GM18502 (cell line): ENCODE measurements around the gene PDE1C.

ENCODE experiments used
- ATAC-seq: cut with Tn5 transposase; IDR thresholded peaks from one replicate; pipeline ENCODE4 v1.9.1; 2021; ENCODE audit warnings: mild to moderate bottlenecking; ENCODE audit not compliant: unreplicated experiment, poor library complexity

Gene PDE1C

DNA sequence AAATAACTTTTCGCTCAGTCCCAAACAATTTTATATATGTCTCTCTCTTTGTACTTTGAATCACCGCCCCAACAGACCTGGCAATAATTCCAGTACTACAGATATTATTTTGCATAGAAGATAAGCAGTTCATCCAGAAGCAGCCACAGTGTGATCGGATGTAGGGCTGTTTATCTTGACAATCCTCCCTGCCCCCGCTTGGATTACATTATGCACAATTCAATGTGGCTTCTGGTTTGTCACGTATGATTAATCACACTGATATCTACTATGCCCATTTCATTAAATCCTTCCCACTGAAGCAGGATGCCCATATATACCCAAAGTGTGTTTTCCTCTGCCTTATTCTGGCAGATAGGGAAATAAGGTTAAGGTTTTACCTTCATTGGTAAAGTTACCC, 115.2 kb downstream of the PDE1C start:
- ATAC-seq: no peak

DNA sequence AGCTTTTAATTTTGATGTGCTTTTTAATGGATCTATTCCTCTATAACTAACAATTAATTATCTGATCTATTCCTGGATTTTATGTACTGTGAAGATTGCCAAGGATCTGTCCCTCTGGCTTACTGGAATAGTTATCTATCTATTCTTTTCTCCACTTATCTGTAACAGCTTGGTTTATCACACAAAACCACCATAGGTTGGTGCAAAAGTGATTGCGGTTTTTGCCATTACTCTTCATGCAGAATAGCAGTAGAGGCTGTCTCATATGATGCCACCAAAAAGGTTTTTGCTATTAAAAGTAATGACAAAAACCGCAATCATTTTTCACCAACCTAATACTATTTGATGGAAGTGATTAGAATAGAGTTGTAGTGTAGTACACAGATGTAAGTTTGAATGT, 115.7 kb downstream of the PDE1C start:
- ATAC-seq: no peak

DNA sequence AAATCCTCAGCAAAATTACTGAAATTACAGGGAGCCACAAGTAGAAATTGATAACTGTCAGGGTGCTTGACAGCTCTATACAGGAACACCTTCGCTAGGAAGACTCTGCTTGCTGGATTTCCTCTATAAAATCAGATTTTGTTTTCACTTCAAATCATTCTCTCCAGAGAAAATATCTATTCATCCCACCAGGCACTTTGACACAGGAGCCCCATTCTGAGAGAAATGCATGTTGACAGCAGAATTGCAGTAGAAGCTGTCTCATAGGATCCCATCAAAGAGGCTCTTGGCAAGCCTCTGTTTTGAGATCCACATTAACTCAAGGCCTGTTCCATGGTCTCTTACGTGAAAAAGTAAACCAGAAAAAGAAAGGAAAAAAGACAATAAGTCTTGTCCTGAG, 116.8 kb downstream of the PDE1C start:
- ATAC-seq: no peak

DNA sequence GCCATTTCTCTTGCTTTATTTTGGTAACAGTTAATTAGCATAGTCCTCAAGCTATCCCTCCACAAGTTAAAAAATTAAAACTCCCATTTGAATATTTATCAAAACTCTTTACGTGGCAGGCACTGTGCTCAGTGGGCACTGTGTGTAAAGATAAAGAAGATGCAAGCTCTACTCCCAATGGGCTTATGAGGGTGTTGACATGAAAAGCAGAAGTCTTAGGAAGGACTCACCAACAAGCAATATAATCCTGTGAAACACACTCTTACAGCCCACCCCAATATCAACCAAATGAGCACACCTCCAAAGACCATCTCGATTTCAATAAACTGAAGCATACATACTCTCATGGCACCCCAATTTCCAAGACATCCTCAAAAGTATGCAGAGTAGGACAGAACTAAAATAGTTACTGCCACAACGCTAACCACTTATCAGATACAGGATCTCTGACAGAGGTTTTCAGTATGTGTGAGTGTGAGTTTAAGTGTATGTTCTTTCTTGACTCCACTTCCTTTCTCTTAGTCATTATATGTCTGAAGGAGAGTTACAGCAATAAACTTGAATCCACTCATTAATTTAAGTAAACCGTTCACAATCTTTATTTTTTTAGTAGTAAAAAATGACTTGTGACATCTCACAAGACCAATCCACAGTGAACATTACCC, 120.0 kb downstream of the PDE1C start:
- ATAC-seq: peak; percentile 85

DNA sequence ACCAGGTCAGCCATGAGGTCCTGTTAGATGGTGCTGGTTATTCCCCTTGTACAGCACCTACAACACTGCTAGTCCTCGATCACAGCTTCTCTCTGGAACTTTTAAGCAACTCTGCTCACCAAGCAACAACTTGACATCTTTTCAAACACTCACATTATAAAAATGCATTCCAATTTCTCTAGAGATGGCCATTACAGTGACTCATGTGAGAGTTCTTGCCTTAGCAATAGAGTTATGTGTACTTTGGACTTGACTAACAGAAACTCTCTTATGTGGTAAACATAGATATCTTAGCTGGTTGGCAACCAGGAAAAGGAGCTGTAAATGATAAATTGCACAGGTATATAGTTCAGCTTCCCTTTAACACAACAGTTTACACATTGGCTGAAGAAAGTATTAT, 122.2 kb downstream of the PDE1C start:
- peak; percentile 44 for ATAC-seq

DNA sequence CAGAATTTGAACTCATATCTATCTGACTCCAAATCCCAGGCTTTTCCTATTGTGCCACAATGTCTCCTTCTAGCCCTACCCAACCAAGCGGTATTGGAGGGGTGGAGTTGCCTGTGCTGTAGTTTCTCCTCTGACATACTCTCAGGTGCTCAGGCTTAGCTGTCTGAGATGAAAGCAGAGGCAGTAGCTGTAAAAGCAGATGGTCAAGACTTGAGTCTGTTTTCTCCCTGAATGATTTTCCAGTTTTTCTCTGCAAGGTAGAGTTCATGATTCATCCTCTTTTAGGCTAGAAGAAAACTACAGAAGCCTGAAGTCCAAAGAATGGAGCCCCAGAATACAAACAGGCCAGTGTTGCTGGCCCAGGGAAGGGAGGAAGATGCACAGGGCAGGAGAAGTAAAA, 130.0 kb downstream of the PDE1C start:
- ATAC-seq: no peak

DNA sequence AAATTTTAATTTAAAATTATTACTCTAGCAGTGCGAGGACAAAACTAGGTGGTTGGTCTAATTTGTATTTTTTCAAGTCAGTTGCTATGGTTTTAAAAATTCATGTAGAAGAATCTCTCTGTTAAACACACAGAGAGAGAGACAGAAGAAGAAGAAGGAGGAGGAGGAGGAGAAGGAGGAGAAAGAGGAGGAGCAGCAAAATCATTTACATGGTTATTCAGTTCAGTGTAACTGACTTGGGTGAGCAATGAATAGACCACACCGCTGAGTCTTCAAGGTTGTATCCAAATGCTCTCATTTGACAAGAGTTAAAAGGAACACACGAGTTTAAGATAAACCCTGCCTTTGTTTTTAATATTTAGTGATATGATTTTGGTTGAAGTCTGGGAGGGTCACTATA, 131.1 kb downstream of the PDE1C start:
- no peak for ATAC-seq

DNA sequence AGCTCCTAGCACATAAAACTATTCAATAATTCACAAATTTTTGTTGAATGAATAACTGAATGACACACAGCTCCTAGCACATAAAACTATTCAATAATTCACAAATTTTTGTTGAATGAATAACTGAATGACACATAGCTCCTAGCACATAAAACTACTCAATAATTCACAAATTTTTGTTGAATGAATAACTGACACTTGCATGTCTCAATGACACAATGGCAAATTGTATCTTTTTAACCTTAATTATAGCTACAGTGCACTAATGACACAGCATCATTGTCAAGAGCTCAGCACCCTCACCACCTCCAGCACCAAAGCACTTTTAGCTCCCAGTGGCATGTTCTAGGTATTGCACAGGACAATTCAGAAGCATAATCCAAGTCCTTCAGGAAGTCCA, 131.6 kb downstream of the PDE1C start:
- no peak for ATAC-seq

DNA sequence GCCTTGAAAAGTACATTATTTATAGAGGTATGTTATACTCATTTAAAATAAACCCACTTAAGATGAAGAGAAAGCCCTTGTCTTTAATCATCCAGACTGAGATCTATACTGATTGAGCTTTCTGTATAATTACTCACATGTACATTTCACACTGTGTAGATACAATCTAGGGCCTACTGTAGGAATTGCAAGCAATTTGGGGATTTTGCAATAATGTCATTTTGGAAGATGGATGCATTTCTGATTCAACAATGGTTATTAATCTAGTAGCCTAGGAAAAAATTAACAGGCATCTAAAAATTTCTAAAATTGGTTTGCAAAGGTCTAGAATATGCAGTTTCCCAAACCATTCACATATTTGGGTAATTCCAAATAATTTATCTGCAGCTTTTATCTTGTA, 132.2 kb downstream of the PDE1C start:
- ATAC-seq: no peak

DNA sequence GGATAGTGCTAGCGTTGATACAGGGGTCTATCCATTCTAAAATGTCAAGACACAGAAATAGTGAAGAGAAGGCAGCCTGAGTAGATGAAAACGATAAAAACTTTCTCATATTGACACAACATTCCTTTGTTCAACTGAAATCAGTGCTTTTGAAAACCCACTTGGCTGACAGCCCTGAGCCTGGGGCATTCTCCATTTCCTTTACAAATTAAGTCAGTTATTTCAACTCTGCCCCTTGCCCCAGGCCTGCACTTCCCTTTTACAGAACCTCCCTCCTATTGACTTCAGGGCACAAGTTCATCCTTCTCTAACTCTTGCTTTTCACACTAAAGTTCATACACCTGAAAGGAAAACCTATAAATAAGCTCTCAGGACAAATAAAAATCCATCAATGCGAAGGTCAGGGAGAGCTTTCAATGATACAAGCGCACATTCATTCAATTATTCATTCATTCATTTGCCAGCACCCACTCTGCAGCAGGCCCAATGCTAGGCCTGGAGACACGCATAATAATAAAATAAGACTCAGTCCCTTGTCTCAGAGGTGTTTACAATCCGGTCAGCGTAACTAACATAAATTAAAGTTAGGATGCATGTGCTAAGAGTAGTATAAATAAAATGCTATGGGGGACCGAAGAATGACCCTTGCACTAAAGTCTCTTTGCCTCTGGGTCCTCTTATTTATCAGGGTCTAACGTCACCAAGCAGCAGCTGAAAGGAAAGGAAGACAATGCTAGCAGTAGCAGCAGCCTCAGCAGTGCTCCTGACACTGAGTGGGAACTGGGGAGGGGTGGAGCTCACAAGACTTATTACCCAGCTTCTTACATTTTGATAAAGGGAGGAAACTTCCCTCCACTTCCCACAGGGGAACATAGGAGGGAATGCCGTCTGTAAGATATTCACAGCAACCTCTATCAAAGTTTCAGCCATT, 134.8 kb downstream of the PDE1C start:
- no peak for ATAC-seq

DNA sequence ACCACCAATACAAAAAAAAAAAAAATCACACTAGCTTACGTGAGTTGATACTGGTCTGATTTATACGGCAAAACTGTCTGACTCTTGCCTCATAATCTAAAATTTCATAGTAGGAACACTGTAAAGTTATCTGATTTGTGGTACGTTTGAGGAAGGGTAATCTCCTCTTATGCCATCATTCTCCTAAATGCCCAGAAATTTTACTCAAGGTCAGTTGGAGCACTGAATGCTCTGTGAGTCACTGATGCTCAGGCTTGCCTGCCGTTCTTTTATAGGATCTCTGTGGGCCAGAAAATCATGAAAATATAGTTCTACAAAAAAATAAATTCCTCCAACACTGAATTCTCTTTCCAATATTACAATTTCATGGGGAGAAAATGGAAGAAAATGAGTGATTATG, 135.7 kb downstream of the PDE1C start:
- ATAC-seq: no peak

DNA sequence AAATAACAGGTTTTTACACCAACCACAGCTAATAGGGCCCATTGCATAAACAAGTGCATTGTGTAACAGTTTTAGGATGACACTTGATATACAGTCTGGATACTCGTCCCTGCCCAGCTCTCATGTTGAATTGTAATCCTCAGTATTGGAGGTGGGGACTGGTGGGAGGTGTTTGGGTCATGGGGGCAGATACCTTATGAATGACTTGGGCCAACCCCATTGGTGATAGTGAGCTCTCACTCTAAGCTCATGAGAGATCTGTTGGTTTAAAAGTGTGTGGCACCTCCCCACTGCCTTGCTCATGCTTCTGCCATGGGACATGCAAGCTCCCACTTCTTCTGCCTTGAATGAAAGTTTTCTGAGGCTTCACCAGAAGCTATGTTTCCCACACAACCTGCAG, 136.7 kb downstream of the PDE1C start:
- no peak for ATAC-seq

DNA sequence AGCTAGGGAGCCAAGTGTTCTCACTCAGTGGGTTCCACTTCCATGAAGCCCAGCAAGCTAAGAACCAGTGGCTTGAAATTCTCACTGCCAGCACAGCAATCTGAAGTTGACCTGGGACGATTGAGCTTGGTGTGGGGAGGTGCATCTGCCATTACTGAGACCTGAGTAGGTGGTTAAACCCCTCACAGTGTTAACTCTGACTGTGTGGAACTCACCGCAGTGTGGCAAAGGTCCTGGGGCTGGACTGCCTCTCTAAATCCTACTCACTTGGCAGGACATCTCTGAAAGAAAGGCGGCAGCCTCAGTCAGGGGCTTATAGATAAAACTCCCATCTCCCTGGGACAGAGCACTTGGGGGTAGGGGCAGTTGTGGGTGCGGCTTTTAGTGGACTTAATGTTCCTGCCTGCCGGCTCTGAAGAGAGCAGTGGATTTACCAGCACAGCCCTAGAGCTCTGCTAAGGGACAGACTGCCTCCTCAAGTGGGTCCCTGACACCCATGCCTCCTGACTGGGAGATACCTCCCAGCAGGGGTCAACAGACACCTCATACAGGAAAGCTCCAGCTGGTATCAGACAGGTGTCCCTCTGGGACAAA, 143.1 kb downstream of the PDE1C start:
- no peak for ATAC-seq

DNA sequence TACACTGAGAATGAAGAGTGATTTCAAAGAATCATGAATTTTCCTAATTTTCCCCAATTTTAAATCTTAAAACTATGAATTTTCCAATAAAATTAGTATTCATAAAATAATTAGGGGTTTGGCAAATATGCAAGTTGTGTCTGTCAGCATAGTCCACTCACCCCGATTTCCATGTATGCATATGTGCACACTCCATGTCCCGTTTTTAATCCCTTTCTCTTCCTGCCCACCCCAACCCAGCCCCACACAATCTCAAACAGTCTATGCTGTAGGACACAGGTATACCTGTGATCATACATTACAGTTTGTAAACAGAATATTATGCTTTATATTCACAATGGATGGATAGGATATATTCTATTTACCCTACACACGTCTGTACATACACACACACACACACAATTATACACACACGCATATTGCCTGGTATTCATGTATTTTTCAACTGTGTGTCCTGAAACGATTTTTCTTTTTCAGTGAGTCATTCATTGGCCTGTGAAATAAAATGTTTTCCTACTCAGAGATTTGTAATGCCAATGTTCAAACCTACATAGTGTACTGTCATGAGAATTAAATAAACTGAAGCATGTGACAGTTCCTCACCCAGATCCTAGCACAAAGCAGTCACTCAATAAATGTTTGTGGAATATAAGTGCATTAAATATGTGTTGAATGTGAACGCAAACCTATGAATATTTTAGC, 144.3 kb downstream of the PDE1C start:
- no peak for ATAC-seq

DNA sequence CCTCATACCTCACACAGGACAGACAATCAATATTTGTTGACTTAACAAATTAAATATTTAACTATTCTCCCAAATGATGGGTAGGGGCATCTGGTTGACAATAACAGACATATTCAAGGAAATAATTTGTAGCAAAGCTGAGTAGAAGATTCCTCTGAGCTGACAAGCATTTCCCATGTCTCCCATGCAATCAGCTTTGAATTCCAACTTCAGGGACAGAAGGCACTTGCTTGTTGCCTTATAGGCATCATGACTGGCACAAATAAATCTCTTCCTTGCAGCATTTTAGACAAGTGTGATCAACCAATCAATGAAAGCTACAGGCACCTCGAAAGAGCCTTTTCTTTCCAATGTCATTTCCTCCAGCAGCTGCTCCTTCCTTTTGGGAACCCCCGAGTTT, 146.0 kb downstream of the PDE1C start:
- no peak for ATAC-seq

DNA sequence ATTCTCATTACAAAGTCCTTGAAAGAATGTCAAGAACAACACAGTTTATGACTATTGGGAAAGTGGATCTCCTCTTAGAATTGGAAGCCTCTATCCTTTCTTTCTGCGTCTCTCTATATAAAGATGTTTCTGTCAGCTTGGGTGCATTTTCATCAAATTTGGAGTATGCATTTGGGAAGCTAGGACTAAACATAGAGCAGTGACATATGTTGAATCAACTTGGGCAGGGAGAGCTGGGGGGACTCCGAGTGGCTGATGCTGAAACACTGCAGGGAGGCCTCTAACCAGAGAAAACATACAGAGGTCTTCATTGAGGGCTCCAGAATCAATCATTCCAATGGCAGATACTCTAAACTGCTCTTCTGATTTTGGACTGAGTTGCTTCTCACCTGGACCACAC, 147.4 kb downstream of the PDE1C start:
- no peak for ATAC-seq

DNA sequence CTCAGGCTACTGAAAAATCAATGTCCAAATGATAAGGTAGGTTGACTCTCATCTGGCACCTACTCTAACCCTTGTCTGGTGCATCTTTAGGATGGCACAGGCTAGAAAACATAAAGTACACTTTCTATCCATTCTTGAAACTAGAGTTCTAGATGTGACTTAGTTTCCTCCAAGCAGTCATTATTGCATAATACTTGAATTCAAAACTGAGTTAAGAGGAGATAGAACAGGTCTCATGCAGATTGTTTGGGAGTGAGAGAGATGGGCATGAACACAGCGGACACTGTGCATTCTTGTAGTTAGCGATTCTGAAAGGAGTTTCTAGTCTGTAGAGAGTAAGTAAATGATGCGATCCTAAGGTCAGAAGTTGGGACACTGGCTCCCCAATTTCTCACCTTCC, 149.2 kb downstream of the PDE1C start:
- no peak for ATAC-seq

DNA sequence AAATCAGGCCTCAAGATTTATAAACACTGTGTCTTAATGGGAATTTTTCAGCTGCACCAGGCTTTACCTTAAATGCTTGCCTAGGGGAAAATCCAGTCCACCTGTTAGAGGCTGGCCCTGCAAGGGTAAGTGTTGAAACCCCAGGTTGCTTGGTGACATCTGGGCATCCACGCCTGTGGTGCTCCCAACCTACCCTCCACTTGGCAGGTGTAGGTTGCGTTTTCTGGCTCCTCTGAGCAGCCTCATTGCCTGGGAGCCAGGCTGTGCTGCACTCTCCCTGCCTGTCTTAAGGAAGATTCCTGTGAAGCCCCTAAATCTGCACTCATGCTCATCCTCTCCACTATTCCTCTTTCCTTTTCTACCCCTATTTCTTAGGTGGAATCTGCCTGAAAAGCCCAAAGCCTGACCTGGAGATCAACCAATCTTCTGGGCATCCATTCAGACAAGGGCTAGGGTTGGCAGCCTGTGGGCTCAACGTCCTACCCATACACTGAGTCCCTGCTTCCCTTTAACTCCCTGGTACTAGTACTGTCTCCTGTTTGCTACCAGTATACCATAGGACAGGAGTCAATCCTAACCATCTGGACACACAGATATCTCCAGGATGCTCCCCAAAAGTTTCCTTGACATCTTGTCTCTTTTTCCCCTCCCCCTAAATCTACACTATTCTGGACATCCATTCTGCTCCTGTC, 150.4 kb downstream of the PDE1C start:
- ATAC-seq: no peak

DNA sequence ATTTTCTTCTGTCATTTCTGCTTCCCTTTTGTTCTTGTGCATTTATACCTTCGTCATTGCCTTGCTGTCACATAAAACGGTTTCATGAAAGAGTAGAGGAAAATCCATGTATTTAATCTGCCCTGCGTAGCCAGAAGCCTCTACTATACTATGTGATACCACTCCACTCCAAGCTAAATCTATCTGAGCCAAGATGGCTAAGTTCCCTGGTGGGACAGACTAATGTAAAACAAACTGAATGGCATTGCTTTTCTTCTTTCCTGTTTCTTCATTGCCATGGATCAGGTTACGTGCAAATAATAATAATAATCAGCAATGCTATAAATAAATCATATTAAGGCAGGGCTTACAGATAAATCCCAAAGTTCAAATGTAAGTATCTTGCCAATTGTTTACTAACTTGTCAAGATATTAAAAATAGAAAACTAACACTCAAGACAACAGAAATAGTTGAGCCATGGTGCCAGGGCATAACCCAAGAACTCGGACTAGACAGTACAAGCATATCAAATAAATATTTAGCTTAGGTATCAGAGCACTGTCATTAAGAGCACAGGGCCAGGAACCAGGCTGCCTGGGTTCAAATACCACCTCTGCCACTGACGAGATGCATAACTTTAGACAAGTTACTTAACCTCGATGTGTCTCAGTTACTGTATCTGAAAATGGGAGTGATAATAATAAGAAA, 151.4 kb downstream of the PDE1C start:
- no peak for ATAC-seq

DNA sequence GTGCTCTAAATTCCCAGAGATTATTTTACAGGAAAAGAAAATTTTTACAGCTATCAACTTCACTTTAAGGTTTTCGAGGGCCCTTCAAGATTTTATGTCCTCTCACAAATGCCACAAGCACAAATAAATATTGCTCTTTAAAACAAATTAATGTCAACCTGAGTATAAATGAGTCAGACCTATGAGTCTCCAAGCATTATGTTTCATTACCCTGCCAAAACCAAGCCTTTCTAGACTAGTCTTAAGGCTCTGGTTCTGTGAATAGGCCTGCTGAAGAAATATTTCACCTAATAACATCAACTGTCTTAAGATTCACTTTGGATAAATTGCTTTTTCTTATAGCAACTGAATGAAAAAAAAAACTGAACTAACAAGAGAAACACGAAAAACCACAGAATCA, 153.0 kb downstream of the PDE1C start:
- ATAC-seq: no peak
